NCI-H146 treated with DMSO at 0.1 percent for 48 hours (cell line): Measurements from ENCODE around the gene ATF7IP2.

Experiments
- DNase-seq: peaks from one replicate; lab custom pipeline; 2025; ENCODE audit not compliant: unreplicated experiment; lab: John Stamatoyannopoulos, UW

The ATF7IP2 gene

DNA sequence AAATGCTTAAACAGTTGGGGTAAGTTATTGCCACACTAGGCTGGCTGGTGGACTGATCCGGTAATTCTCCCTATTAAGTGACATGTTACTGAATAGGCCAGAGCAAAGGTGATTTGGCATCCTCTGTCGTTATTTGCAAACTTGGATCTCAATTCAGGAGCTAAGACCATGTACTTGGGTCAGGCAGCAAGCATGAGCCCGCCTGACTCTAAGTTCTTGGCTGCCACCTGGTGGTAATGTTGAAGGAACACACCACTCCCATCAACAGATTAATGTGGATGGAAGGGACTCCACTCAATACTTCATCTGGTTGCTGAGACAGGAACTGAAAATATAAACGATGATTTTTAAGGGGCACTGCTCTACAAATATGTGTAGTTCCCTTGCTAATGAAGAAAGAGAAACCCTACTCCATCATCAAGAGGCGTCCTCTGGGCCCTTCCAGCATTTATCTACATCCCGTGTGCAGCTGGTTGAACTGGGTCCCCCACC lies 123.7 kb downstream of the ATF7IP2 start:
- peak; percentile 34 for DNase-seq

DNA sequence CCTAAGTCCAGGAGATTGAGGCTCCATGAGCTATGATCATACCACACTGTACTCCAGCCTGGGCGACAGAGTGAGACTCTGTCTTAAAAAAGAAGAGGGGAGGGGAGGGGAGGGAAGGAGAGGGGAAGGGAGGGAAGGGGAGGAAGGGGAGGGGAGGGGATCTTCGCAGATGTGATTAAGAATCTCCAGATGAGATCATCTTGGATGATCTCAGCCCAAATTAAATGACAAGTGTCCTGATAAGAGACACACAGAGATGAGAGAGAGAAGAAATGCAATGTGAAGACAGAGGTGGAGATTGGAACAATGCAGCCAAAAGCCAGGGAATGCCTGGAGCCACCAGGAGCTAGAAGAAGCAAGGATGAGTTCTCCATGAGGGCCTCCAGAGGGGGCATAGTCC lies 124.4 kb downstream of the ATF7IP2 start:
- DNase-seq, result no peak

GRCh38 chr16:10511829-10512228 lies 126.0 kb downstream of the ATF7IP2 start:
- no peak for DNase-seq

DNA sequence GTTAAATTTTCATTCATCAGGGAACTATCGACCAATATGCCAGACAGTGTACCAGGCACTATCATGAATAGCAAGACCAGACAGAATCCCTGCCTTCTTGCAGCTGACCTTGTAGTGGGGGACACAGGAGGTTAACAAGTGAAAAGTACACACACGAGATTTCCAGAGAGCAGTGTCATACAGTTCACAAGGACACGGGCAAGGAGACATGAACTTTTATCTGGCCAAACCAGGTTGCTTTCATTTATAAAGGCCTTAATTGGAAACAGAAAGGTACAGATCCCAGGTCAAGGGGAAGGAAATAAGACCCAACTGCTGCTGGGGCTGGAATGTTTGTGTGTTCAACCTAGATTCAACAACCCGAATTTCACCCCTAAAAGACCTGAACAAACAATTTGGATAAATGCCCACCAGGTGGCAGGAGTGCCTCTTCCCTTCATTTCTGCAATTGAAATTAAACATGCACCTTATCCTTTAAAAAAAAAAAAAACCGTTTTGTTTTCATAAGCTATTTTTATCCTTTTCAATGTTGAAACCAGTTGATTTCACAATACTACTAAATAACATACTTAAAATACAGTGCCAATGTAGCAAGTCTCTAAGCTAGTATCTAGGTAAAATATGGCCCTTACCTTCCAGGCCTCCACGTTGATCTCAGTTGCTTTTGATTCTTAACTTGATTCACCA lies 128.7 kb downstream of the ATF7IP2 start:
- DNase-seq, result peak; percentile 17

DNA sequence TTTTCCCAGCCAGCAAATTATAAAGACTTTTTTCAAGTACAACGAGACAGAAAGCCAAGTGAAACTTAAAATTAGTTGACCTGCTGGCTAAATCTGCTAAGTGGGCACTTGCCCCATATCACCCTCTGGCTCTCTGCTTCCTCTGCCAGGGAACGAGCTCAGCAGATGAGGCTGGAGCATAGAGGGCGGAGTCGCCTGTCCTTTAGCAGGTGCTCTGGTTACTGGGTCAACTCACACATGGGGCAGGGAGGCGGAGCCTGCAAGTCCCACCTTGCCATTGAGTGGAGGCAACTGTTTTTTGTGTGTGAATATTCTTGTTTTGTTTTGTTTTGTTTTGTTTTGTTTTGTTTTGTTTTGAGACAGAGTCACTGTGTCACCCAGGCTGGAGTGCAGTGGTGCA lies 132.0 kb downstream of the ATF7IP2 start:
- no peak for DNase-seq

DNA sequence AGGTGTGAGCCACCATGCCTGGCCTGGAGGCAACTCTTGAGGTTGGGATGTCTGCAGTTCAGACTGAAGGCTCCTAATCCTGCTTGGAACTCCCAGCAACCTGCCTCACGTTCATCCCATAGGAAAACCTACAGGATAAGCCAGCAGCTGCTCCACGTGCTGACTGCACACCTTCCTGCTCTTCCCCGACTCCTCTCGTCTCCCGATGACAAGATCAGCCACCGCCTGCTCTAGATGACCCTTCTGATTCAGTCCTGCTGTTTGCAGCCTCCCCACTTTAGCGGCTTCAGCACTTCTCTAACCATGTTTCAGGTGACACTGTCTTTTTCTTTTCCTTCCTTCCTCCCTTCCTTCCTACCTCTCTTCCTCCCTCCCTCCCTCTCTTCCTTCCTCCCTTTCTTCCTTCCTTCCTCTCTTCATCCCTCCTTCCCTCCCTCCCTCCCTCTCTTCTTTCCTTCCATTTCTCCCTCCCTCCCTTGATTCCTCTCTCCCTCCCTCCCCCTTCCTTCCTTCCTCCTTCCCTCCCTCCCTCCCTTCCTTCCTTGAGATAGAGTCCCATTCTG lies 132.7 kb downstream of the ATF7IP2 start:
- DNase-seq, result no peak

DNA sequence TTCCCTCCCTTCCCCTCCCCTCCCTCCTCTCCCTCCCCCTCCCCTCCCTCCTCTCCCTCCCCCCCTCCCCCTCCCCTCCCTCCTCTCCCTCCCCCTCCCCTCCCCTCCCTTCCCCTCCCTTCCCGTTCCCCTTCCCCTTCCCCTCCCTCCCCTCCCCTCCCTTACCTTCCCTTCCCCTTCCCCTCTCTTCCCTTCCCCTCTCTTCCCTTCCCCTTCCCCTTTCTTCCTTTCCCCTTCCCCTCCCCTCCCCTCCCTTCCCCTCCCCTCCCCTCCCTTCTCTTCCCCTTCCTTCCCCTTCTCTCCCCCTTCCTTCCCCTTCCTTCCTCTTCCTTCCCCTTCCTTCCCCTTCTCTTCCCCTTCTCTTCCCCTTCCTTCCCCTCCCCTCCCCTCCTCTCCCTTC lies 133.4 kb downstream of the ATF7IP2 start:
- DNase-seq, result no peak

DNA sequence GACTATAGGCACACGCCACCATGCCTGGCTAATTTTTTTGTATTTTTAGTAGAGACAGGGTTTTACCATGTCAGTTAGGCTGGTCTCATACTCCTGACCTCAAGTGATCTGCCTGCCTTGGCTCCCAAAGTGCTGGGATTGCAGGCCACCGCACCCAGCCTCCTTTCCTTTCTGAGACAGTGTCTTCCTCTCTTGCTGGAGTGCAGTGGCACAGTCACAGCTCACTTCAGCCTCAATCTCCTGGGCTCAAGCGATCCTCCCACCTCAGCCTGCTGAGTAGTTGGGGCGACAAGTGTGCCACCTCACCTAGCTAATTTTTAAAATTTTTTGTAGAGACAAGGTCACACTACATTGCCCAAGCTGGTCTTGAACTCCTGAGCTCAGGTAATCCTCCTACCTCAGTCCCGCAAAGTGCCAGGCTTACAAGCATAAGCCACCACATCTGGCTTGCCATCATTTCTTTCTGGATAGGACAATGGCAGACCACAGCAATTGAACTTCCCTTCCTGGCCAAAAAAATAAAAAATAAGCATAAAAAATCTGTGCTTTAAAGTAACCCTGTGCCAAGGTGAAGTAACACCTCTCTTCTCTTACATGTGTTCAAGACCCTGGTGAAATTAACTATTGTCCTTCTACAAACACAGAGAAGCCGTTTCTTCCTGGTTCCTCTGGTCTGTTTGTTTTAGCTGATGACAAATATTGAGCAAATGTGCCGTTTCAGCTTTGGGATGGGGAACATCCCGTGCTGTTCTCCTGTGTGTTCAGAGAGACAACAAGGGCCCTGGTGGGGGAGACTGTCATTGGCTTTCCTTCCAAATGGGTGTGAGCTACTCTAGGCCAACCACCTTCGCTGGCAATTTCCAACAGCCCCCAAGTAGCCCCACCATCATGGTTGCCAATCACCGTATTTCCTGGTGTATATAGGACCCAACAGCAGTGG lies 134.3 kb downstream of the ATF7IP2 start:
- DNase-seq, result no peak

DNA sequence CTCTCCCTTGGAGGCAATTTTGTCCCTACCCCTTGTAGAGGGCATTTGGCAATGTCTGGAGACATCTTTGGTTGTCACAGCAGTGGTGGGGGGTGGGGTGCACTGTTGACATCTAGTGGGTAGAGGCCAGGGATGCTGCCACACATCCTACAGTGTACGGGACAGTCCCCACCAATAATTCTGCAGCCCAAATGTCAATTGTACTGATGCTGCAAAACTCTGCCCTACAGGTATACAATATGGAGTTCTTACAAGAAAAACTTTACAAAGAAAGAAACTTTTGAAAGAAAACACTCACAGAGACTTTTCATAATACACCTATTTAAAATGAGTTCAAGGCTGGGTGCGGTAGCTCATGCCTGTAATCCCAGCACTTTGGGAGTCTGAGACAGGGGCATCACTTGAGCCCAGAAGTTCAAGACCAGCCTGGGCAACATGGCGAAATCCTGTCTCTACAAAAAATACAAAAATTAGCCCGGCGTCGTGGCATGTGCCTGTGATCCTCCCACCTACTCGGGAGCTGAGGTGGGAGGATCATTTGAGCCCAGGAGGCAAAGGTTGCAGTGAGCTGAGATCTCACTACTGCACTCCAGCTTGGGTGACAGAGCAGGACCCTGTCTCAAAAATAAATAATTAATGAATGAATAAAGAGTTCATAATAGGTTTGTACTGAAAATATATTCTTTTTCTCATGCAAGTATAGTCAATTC lies 135.2 kb downstream of the ATF7IP2 start:
- DNase-seq, result no peak

DNA sequence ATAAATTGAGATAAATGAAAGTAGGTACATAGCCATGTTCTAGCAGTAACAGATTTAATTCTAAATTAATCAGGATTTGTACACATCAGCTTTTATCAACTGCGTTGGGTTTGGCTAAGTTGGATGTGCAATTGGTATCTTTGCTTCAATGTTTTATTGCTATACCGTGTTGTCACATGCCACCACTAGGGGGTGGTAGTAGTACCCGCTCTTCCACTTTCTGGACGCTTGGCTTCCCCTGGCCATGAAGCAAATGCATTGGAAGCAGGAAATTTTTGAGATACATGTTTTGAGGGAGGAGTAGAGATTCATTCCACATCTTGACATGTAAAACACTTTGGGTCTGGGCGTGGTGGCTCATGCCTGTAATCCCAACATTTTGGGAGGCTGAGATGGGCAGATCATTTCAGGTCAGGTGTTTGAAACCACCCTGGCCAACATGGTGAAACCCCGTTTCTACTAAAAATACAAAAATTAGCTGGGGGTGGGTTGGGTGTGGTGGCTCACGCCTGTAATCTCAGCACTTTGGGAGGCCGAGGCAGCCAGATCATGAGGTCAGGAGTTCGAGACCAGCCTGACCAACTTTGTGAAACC lies 135.9 kb downstream of the ATF7IP2 start:
- no peak for DNase-seq

- DNase-seq, result no peak
Observed at GRCh38 chr16:10522966-10523365, 137.1 kb downstream of the ATF7IP2 start.

GRCh38 chr16:10525214-10525825 lies 139.5 kb downstream of the ATF7IP2 start:
- DNase-seq, result no peak

DNA sequence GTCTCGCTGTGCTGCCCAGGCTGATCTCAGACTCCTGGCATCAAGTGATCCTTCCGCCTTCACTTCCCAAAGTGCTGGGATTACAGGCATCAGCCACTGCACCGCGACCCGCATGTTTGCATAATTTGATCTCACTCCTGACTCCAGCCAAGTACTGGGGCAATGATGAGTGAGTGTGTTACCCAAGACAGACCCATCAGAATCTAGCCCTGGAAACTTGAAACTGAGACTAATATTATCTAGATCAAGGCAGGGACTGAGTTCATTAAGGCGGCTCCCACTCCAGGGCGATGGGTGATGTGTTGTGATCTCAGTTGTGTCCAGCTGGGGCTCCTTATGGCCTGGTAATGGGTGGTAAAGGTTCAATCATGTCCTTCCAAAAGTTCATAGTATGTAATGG lies 141.1 kb downstream of the ATF7IP2 start:
- no peak for DNase-seq

GRCh38 chr16:10528635-10529034 lies 142.8 kb downstream of the ATF7IP2 start:
- no peak for DNase-seq

DNA sequence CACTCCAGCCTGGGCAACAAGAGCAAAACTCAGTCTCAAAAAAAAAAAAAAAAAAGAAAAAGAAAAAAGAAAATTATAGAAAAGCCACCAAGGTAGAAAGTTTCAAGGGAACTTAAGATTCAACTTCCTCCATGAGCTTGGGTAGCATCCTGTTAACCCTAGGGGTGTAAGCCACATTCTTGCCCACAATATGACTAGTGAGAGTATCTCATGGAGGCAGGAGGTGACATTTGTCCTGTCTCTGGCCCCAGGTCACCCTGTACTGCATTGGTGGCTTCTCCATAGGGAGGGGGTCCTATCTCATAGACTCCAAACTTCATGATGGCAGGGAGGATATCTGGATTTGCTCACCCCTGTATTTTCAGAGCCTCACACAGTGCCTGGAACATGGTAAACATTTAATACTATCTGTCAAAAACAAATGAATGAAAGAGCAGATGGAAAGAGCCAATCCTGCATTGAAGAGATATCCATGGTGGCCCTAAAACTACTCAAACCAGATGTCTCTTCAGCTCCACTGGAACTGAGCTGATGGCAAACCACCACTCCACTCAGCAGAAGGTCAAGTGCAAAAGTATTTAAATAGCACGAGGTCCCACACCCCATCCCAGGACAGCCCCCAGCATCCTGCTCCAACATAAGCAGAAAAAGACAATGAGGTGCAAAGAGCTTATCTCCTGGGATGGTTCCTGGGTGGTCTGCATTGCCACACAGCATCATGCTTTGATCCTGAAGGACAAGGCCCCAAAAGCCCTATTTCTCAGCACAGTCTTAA lies 144.2 kb downstream of the ATF7IP2 start:
- DNase-seq, result no peak

- DNase-seq, result no peak
Observed at GRCh38 chr16:10530685-10531084, 144.8 kb downstream of the ATF7IP2 start.

- no peak for DNase-seq
Observed at GRCh38 chr16:10531582-10531981, 145.7 kb downstream of the ATF7IP2 start.
